Keratinocyte (primary cell): Measurements from ENCODE around the gene FCHO2.

ENCODE experiments used
- EZH2 ChIP-seq: IDR thresholded peaks from one replicate; pipeline ENCODE4 v1.6.1; 2012; ENCODE audit warnings: inconsistent platforms, mild to moderate bottlenecking, low read length, moderate library complexity
- TF ChIP-seq, protein P1 (sequence below), 3 experiments: IDR thresholded peaks in 1 of 3; conservative IDR thresholded peaks in 1 of 3; optimal IDR thresholded peaks in 1 of 3; 2 replicates in 2 of 3; 3 replicates in 1 of 3; pipeline versions ENCODE3 to v1.5.1; 2011; ENCODE audit warnings: low read length in 3 of 3, mild to moderate bottlenecking in 3 of 3, moderate library complexity in 2 of 3, control low read depth in 1 of 3, inconsistent platforms in 1 of 3; ENCODE audit not compliant: insufficient read depth in 2 of 3; ENCODE audit errors: extremely low read depth in 1 of 3

DNA sequence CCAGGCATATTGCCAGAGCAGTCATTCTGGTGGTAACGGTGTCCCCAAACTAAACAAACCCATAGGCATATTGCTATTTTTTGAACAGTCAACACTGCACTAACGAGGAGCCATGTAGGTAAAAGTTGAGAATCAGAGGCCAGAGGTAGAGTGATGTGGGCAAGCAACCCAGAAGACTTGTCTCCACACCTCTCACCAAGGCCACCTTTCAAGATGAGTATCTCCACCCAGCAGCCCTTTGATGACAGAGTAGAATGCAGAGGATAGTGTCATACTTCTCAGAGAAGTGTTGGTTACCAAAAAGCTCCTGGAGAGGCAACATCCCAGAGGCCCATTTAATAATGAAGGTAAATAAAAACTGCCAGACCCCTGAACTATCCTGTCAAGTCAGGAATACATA is 63.9 kb downstream of the FCHO2 start:
- TF ChIP-seq, protein P1, sequence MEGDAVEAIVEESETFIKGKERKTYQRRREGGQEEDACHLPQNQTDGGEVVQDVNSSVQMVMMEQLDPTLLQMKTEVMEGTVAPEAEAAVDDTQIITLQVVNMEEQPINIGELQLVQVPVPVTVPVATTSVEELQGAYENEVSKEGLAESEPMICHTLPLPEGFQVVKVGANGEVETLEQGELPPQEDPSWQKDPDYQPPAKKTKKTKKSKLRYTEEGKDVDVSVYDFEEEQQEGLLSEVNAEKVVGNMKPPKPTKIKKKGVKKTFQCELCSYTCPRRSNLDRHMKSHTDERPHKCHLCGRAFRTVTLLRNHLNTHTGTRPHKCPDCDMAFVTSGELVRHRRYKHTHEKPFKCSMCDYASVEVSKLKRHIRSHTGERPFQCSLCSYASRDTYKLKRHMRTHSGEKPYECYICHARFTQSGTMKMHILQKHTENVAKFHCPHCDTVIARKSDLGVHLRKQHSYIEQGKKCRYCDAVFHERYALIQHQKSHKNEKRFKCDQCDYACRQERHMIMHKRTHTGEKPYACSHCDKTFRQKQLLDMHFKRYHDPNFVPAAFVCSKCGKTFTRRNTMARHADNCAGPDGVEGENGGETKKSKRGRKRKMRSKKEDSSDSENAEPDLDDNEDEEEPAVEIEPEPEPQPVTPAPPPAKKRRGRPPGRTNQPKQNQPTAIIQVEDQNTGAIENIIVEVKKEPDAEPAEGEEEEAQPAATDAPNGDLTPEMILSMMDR (optimal IDR thresholded peaks at IDR 0.05 in 1 of 3, IDR thresholded peaks at IDR 0.05 in 1 of 3, conservative IDR thresholded peaks at IDR 0.05 in 1 of 3; ENCODE audit: extremely low read depth in 1 of 3, insufficient read depth in 2 of 3, low read length in 3 of 3): no peak
- TF ChIP-seq EZH2: no peak
